ENCODE results near the gene ABCC10. TPM values are rescaled to one million over a fixed set of nuclear protein-coding genes. Genes with fewer than 3 reads are reported as not detected.
"Not testable (repeated sequence)": the region's sequence is repeated elsewhere in the genome, so short reads cannot be mapped to it uniquely, and the experiment has no call there.

ABCC10 gene
- total RNA-seq, 1 experiment from 2014 or later: 25.5 TPM

DNA sequence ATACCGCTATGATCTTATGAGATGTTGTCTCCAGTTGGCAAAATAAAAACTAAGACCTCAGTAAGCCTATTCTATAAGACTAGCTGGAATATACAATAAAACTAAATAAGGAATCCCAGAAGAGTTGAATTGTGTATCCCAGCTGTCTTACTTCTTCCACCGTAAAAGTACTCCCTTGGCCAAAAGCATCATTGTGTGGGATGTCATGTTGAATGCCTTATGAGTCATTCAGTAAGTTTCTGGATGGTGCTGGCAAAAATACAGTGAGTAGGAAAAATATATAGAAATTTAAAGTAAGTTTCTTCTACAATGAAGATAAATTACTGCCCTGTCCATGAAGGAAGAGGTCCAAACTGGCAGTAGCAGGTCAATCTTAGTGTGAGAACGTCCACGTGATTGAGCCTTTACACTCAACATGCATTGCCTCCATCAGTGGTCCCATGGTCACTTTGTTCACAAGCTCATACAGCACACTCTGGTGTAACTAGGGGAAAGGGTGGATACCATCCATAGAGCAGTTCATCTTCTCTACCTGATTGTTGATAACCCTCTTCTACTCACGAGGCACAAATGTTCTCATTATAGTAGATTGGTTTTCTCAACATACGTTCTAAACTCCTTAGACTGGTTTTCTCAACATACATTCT, 44.2 kb upstream of the ABCC10 start:
- peaks cover 11% of the 10 kb centered on the region for H3K27me3 Mint-ChIP-seq (ENCODE audit: low read depth)
- TF ChIP-seq NFE2L1 (CRISPR knock-in tag; IDR thresholded peaks at IDR 0.05): no peak
- TF ChIP-seq NR1H2 (CRISPR knock-in tag; IDR thresholded peaks at IDR 0.05): no peak
- no peak for TF ChIP-seq ZNF396 (CRISPR knock-in tag; IDR thresholded peaks at IDR 0.05; ENCODE audit: borderline replicate concordance)
- TF ChIP-seq PRRX2 (CRISPR knock-in tag; IDR thresholded peaks at IDR 0.05): no peak
- no peak for TF ChIP-seq TP53 (CRISPR knock-in tag; IDR thresholded peaks at IDR 0.05)
- no peak for TF ChIP-seq ZNF263 (CRISPR knock-in tag; IDR thresholded peaks at IDR 0.05; ENCODE audit: low read depth)
- TF ChIP-seq RELA (CRISPR knock-in tag; IDR thresholded peaks at IDR 0.05; ENCODE audit: borderline replicate concordance): no peak
- no peak for DNase-seq (ENCODE audit: low spot score)
- H3K9me3 Mint-ChIP-seq: no peaks in the 10 kb centered on the region
- ChIA-PET CTCF (interaction anchor here (0.9 to 1.8 kb wide), 2 partner anchors 14 to 419 kb away, joined by 3 to 4 read pairs; partner anchors contain the start of gene ZNF318), POLR2A (no interaction called here)
- no peak overlapping the region for H3K4me3 Mint-ChIP-seq
- H3K36me3 Mint-ChIP-seq: no peaks in the 10 kb centered on the region
- ATAC-seq: no peak
- H3K27ac Mint-ChIP-seq: no peak overlapping the region
- no peaks in the 10 kb centered on the region for H3K4me1 Mint-ChIP-seq

GRCh38 chr6:43386492-43386891, 40.8 kb upstream of the ABCC10 start:
- H3K27ac Mint-ChIP-seq: no peak overlapping the region
- H3K9me3 Mint-ChIP-seq: no peaks in the 10 kb centered on the region
- H3K36me3 Mint-ChIP-seq: no peaks in the 10 kb centered on the region
- no peaks in the 10 kb centered on the region; the same call in none of the 2 replicates for H3K27me3 Mint-ChIP-seq (ENCODE audit: low read depth)
- DNase-seq (ENCODE audit: low spot score) (no peak), ATAC-seq (no peak)
- ChIA-PET CTCF (interaction anchor here (0.6 to 1.8 kb wide), 11 partner anchors 8 to 123 kb away, joined by 3 to 12 read pairs (median 4); partner anchors contain the start of gene LRRC73), POLR2A (no interaction called here)
- TF ChIP-seq TEAD1 (CRISPR knock-in tag; IDR thresholded peaks at IDR 0.05): no peak
- no peak for TF ChIP-seq FOXP4 (CRISPR knock-in tag; IDR thresholded peaks at IDR 0.05)
- TF ChIP-seq, protein P1, sequence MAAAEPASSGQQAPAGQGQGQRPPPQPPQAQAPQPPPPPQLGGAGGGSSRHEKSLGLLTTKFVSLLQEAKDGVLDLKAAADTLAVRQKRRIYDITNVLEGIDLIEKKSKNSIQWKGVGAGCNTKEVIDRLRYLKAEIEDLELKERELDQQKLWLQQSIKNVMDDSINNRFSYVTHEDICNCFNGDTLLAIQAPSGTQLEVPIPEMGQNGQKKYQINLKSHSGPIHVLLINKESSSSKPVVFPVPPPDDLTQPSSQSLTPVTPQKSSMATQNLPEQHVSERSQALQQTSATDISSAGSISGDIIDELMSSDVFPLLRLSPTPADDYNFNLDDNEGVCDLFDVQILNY (CRISPR knock-in tag; IDR thresholded peaks at IDR 0.05): no peak
- TF ChIP-seq ZNF219 (CRISPR knock-in tag; IDR thresholded peaks at IDR 0.05; ENCODE audit: borderline replicate concordance): no peak
- H3K4me3 Mint-ChIP-seq: no peak overlapping the region
- H3K4me1 Mint-ChIP-seq: peaks cover 19% of the 10 kb centered on the region

DNA sequence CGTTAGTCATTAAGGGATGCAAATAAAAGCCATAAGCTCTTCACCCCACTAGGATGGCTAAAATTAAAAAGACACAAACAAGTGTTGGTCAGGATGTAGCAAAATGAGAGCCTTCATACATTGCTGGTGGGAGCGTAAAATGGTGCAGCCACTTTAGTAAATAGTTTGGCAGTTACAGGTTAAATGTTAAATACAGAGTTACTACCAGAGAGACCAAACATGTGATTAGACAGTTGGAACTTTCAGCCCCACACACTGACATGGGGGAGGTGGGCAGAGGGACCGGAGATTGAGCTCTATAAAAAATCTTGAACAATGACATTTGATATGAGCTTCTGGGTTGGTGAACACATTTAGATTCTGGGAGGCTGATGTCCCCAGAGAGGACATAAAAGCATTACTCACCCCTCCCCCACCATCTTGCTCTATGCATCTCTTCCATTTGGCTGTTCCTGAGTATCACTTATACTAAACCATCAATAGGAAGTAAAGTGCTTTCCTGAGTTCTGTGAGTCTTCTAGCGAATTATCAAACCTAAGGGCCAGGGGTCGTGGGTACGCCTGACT, 37.5 kb upstream of the ABCC10 start:
- ATAC-seq: no peak
- H3K36me3 Mint-ChIP-seq: no peaks in the 10 kb centered on the region
- H3K27me3 Mint-ChIP-seq (ENCODE audit: low read depth): no peaks in the 10 kb centered on the region; the same call in none of the 2 replicates
- peaks cover 32% of the 10 kb centered on the region for H3K4me1 Mint-ChIP-seq
- no peak overlapping the region for H3K4me3 Mint-ChIP-seq
- no peaks in the 10 kb centered on the region for H3K9me3 Mint-ChIP-seq
- DNase-seq (ENCODE audit: low spot score): no peak
- no peak overlapping the region for H3K27ac Mint-ChIP-seq
- POLR2A ChIA-PET: interaction anchor here (0.5 to 0.6 kb wide), 2 partner anchors 9 to 68 kb away, joined by 5 to 7 read pairs; no protein-coding TSS in a partner anchor
- CTCF ChIA-PET: interaction anchor here (0.7 to 1.4 kb wide), 3 partner anchors 106 to 122 kb away, joined by 3 to 5 read pairs (median 3); partner anchors contain the start of gene LRRC73
- TF ChIP-seq ZNF532 (CRISPR knock-in tag; IDR thresholded peaks at IDR 0.05; ENCODE audit: borderline replicate concordance): no peak

DNA sequence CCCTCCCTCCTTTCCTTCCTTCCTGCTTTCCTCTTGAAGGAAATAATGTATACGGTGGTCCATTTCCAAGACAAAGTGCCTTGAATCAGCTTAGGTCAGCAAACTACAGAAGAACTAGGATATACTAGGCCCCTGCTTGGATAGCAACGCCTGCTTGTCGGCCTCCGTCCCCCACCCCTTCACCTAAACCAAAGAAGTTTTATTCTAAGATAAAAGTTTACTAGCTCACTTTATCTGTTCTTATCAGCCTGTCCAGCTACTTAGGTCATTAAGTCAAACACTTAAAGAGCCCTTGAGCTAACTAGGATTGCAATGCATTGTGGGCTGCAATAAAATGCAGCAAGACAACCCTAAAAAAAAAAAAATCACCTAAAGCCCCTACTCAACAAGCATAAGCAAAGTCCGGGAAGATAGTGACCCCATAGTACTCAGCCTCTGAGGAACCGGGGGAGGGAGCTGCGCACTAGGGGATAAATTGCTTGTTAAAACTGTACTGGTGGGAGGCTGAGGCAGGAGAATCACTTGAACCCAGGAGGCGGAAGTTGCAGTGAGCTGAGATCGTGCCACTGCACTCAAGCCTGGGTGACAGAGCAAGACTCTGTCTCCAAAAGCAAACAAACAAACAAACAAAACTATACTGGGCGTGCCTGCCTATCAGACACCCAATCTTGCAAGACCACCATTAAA, 36.4 kb upstream of the ABCC10 start:
- CTCF ChIA-PET: interaction anchor here (1.2 to 1.4 kb wide), 2 partner anchors 105 to 119 kb away, joined by 3 to 5 read pairs; partner anchors contain the start of gene LRRC73
- H3K9me3 Mint-ChIP-seq; DNase-seq (ENCODE audit: low spot score); POLR2A ChIA-PET; H3K27ac Mint-ChIP-seq; H3K36me3 Mint-ChIP-seq; H3K4me3 Mint-ChIP-seq; ATAC-seq; H3K27me3 Mint-ChIP-seq (ENCODE audit: low read depth): not testable (repeated sequence)
- H3K4me1 Mint-ChIP-seq: peaks cover 36% of the 10 kb centered on the region
